Neural crest cell (in vitro differentiated cells): ENCODE data around the gene MCF2. TPM values are rescaled to one million over a fixed set of nuclear protein-coding genes. Genes with fewer than 3 reads are reported as not detected.

Source experiments
- DNase-seq: peaks from one replicate; pipeline ENCODE4 v3.0.0; 2021; ENCODE audit warnings: low read depth, mixed read lengths, low spot score
- H3K27ac Mint-ChIP-seq: one replicate; pipeline ENCODE4 v1.8.0; 2021; ENCODE audit warnings: mild to moderate bottlenecking, mixed read lengths; ENCODE audit not compliant: unreplicated experiment
- H3K27me3 Mint-ChIP-seq: 2 replicates; pipeline ENCODE4 v1.8.0; 2021; ENCODE audit warnings: low read depth, mild to moderate bottlenecking, mixed read lengths
- H3K36me3 Mint-ChIP-seq: 2 replicates; pipeline ENCODE4 v1.8.0; 2021; ENCODE audit warnings: low read depth, mild to moderate bottlenecking, mixed read lengths
- H3K4me1 Mint-ChIP-seq: 2 replicates; pipeline ENCODE4 v1.8.0; 2021; ENCODE audit warnings: mixed read lengths
- H3K4me3 Mint-ChIP-seq: one replicate; pipeline ENCODE4 v1.8.0; 2021; ENCODE audit warnings: mild to moderate bottlenecking, mixed read lengths
- H3K9me3 Mint-ChIP-seq: 2 replicates; pipeline ENCODE4 v1.8.0; 2021; ENCODE audit warnings: mixed read lengths
- CTCF ChIP-seq: fragments of 200-600 bp; sonication (generic); conservative IDR thresholded peaks from 2 replicates; pipeline ENCODE4 v1.5.0; 2021; ENCODE audit warnings: antibody characterized with exemption, mild to moderate bottlenecking
- total RNA-seq: library from RNA; stranded (reverse); gene quantifications from 2 replicates; pipeline ENCODE4 v1.2.1, GENCODE V29; 2021

MCF2 gene
- total RNA-seq, 1 donor from 2014 or later, result 0.23 TPM

DNA sequence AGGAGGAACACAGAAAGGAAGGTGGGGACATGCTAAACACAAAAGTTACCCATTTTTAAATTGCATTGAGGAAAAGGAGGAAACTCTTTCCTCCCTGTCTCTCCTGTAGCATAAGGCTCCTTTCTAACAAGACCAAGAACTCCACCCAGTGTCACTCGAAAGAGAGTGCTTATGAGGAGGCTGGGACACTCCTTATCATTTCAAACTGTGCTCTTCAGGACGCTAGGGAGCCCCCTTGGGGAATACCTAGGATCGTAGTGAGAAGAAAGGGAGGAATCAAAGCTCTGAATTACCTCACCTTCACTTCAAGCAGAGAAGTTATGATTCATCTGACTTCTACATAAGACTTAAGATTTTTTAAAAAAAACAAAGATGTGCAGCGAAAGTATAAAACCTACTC, 111.9 kb downstream of the MCF2 start:
- Mint-ChIP-seq H3K27me3 (no peaks in the 10 kb centered on the region), H3K4me3 (no peak overlapping the region), H3K4me1 (no peaks in the 10 kb centered on the region), H3K27ac (no peak overlapping the region), H3K36me3 (no peaks in the 10 kb centered on the region), H3K9me3 (peaks cover 5% of the 10 kb centered on the region)
- no peak for TF ChIP-seq CTCF
- no peak for DNase-seq

DNA sequence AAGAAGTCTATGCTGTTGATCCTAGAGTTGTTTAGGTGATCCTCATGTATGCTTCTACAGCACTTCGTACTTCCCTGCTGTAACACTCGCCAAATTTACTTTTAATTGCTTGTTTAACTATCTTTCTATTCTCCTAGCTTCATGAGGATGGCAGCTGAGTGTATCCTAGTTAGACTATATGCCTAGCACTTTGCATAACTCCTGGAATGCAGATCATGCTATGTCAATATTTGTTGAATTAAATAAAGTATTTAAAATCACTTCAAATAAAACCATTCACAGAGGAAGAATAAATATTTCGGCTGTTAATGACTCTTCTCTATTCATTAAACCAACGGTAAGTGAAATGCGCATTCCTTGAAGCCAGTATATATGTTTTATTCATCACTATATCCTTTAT, 122.4 kb downstream of the MCF2 start:
- Mint-ChIP-seq H3K9me3 (no peaks in the 10 kb centered on the region), H3K4me3 (no peak overlapping the region), H3K4me1 (no peaks in the 10 kb centered on the region), H3K27ac (no peak overlapping the region), H3K36me3 (no peaks in the 10 kb centered on the region), H3K27me3 (peaks cover 25% of the 10 kb centered on the region)
- TF ChIP-seq CTCF, result no peak
- no peak for DNase-seq

DNA sequence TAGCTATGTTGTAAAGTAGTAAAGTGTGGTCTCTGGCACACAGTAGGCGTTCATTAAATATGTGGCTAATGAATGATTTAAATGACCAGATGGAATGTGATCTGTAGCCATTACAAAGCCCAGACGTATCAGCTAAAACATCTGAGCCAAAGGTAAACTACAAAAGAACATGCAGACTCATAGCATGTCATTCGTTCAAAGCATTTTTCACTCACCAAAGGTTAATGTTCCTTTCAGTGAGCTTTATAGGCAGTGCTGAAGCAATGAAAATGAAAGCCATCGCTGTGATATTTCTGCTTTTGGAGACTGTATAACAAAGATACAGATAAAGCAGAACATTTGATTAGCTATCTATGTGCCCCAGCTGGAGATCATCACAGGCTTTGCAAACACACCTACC, 126.9 kb downstream of the MCF2 start:
- Mint-ChIP-seq H3K36me3 (no peaks in the 10 kb centered on the region), H3K9me3 (no peaks in the 10 kb centered on the region), H3K4me1 (no peaks in the 10 kb centered on the region), H3K4me3 (no peak overlapping the region), H3K27ac (no peak overlapping the region), H3K27me3 (peaks cover 38% of the 10 kb centered on the region)
- no peak for DNase-seq
- TF ChIP-seq CTCF, result no peak

DNA sequence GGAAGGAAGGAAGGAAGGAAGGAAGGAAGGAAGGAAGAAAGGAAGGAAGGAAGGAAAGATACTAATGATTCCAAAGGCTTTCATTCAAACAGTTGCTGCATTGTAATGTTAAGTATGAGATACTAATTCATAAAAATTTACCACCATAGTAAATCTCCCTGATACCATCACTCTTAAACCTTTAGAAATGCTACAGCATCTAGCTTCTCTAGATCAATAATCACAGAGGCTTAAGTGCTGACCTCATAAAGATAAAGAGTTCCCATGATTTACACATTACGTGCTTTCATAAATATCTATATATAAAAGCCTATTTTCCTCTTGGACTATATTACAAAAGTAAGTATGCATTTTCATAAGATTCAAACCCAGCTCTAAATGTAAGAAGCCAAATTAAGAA, 141.0 kb downstream of the MCF2 start:
- no peak for DNase-seq
- H3K4me3 Mint-ChIP-seq, result no peak overlapping the region
- H3K27me3 Mint-ChIP-seq, result peaks cover 22% of the 10 kb centered on the region
- H3K36me3 Mint-ChIP-seq, result no peaks in the 10 kb centered on the region
- H3K27ac Mint-ChIP-seq, result no peak overlapping the region
- H3K9me3 Mint-ChIP-seq, result no peaks in the 10 kb centered on the region
- TF ChIP-seq CTCF, result no peak
- peaks cover 12% of the 10 kb centered on the region for H3K4me1 Mint-ChIP-seq

- no peak for TF ChIP-seq CTCF
- H3K27me3 Mint-ChIP-seq, result peaks cover 4% of the 10 kb centered on the region
- H3K9me3 Mint-ChIP-seq, result no peaks in the 10 kb centered on the region
- no peaks in the 10 kb centered on the region for H3K36me3 Mint-ChIP-seq
- no peak overlapping the region for H3K27ac Mint-ChIP-seq
- DNase-seq, result no peak
- H3K4me3 Mint-ChIP-seq, result no peak overlapping the region
- peaks cover 12% of the 10 kb centered on the region for H3K4me1 Mint-ChIP-seq
Observed at GRCh38 chrX:139563251-139563650, 144.7 kb downstream of the MCF2 start.

GRCh38 chrX:139560221-139560620, 147.7 kb downstream of the MCF2 start:
- no peak for TF ChIP-seq CTCF
- Mint-ChIP-seq H3K36me3 (no peaks in the 10 kb centered on the region), H3K4me1 (peaks cover 9% of the 10 kb centered on the region), H3K27ac (no peak overlapping the region), H3K9me3 (no peaks in the 10 kb centered on the region), H3K4me3 (no peak overlapping the region), H3K27me3 (peaks cover 2% of the 10 kb centered on the region)
- DNase-seq, result no peak
